Activated CD4-positive, alpha-beta T cell treated with anti-CD3 and anti-CD28 coated beads, Interleukin-2, amount 50 U/mL, for 4 hours (primary cell): ENCODE results near the gene IL1R1.
"Not testable (repeated sequence)": the region's sequence is repeated elsewhere in the genome, so short reads cannot be mapped to it uniquely, and the experiment has no call there.

Experiments used
- DNase-seq, 2 experiments: peaks; one replicate each; pipeline ENCODE4 v3.0.0-alpha.2; 2020

The IL1R1 gene

GRCh38 chr2:102141970-102142828, at the start of gene IL1R1:
TSS of gene IL1R1 (plus strand) at chr2:102142746. CDS start at chr2:102157725, 14,979 bp downstream.
- DNase-seq: no peak

- no peak for DNase-seq
These were observed 48.9 kb upstream of the IL1R1 start for GRCh38 chr2:102093662-102094061.

- peak; percentile 25 for DNase-seq
These were observed 47.6 kb upstream of the IL1R1 start for GRCh38 chr2:102094917-102095316.

- DNase-seq: no peak
These were observed 46.4 kb upstream of the IL1R1 start for GRCh38 chr2:102096103-102096502.

- DNase-seq: no peak
These were observed 43.8 kb upstream of the IL1R1 start for GRCh38 chr2:102098756-102099155.

GRCh38 chr2:102099536-102100298, 42.8 kb upstream of the IL1R1 start:
- DNase-seq: no peak

GRCh38 chr2:102100371-102101096, 42.0 kb upstream of the IL1R1 start:
- DNase-seq: no peak

- DNase-seq: no peak
These were observed 41.3 kb upstream of the IL1R1 start for GRCh38 chr2:102101097-102101848.

GRCh38 chr2:102101849-102102635, 40.5 kb upstream of the IL1R1 start:
- DNase-seq: no peak

- DNase-seq: not testable (repeated sequence)
These were observed 40.0 kb upstream of the IL1R1 start for GRCh38 chr2:102102636-102102948.

- no peak for DNase-seq
These were observed 39.3 kb upstream of the IL1R1 start for GRCh38 chr2:102103284-102103683.

- peak; percentile 43 to 65 for DNase-seq
These were observed 38.3 kb upstream of the IL1R1 start for GRCh38 chr2:102103992-102104871.

- DNase-seq: no peak
These were observed 36.4 kb upstream of the IL1R1 start for GRCh38 chr2:102106133-102106556.

GRCh38 chr2:102106813-102107740, 35.5 kb upstream of the IL1R1 start:
- not testable (repeated sequence) for DNase-seq

- DNase-seq: no peak
These were observed 34.8 kb upstream of the IL1R1 start for GRCh38 chr2:102107741-102108070.

GRCh38 chr2:102109016-102109415, 33.5 kb upstream of the IL1R1 start:
- DNase-seq: no peak

GRCh38 chr2:102110171-102110570, 32.4 kb upstream of the IL1R1 start:
- no peak for DNase-seq

GRCh38 chr2:102110596-102111334, 31.8 kb upstream of the IL1R1 start:
- DNase-seq: no peak

- DNase-seq: no peak
These were observed 30.7 kb upstream of the IL1R1 start for GRCh38 chr2:102111823-102112222.
